IgD-negative memory B cell (primary cell): ENCODE measurements around the gene ZNF653. TPM values are rescaled to one million over a fixed set of nuclear protein-coding genes. Genes with fewer than 3 reads are reported as not detected.

Source experiments
- H3K27ac Mint-ChIP-seq, 3 donors: one replicate each; pipeline ENCODE4 v1.8.0; 2020 to 2022; ENCODE audit warnings: mild to moderate bottlenecking in 3 of 3, mixed read lengths in 3 of 3, moderate library complexity in 1 of 3
- H3K27me3 Mint-ChIP-seq: one replicate; pipeline ENCODE4 v1.8.0; 2021; ENCODE audit warnings: mixed read lengths
- H3K36me3 Mint-ChIP-seq: one replicate; pipeline ENCODE4 v1.8.0; 2020; ENCODE audit warnings: mild to moderate bottlenecking, mixed read lengths
- H3K4me1 Mint-ChIP-seq, 3 donors: one replicate each; pipeline ENCODE4 v1.8.0; 2020 to 2022; ENCODE audit warnings: mixed read lengths in 3 of 3, mild to moderate bottlenecking in 1 of 3
- H3K4me3 Mint-ChIP-seq, 4 donors: one replicate each; pipeline ENCODE4 v1.8.0; 2020 to 2022; ENCODE audit warnings: mild to moderate bottlenecking in 4 of 4, mixed read lengths in 4 of 4, moderate library complexity in 3 of 4
- H3K9me3 Mint-ChIP-seq, 3 donors: one replicate each; pipeline ENCODE4 v1.8.0; 2020 to 2021; ENCODE audit warnings: mixed read lengths in 3 of 3, mild to moderate bottlenecking in 1 of 3
- polyA plus RNA-seq: library from polyadenylated mRNA; unstranded; fragments of 300-500 nt; fragmentation: Illumina TruSeq; gene quantifications from one replicate; pipeline ENCODE4 v1.2.3, GENCODE V29; 2021

Gene ZNF653
- polyA plus RNA-seq, 1 donor from 2014 or later = 4.3 TPM

DNA sequence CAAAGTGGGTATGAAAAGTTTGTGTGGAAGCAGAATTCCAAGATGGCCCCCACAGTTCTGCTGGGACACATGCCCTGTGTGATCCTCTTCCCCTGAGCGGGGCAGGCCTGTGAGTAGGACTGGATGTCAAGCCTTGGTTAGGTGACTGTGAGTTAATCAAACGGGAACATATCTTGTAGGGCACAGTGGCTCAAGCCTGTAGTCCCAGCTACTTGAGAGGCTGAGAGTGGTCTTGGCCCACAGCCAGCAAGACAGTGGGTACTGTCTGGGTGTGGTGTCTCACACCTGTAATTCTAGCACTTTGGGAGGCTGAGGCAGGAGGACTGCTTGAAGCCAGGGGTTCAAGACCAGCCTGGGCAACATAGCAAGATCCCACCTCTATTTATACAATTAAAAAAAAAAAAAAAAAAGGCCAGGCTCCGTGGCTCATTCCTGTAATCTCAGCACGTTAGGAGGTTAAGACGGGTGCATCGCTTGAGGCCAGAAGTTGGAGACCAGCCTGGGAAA, 6.4 kb downstream of the ZNF653 start:
- Mint-ChIP-seq H3K4me1 (peaks cover 0 to 5% (median 2%) of the 10 kb centered on the region in 3 donors), H3K4me3 (no peak overlapping the region), H3K27ac (no peak overlapping the region), H3K27me3 (no peaks in the 10 kb centered on the region), H3K36me3 (peaks cover 7% of the 10 kb centered on the region), H3K9me3 (no peaks in the 10 kb centered on the region)

DNA sequence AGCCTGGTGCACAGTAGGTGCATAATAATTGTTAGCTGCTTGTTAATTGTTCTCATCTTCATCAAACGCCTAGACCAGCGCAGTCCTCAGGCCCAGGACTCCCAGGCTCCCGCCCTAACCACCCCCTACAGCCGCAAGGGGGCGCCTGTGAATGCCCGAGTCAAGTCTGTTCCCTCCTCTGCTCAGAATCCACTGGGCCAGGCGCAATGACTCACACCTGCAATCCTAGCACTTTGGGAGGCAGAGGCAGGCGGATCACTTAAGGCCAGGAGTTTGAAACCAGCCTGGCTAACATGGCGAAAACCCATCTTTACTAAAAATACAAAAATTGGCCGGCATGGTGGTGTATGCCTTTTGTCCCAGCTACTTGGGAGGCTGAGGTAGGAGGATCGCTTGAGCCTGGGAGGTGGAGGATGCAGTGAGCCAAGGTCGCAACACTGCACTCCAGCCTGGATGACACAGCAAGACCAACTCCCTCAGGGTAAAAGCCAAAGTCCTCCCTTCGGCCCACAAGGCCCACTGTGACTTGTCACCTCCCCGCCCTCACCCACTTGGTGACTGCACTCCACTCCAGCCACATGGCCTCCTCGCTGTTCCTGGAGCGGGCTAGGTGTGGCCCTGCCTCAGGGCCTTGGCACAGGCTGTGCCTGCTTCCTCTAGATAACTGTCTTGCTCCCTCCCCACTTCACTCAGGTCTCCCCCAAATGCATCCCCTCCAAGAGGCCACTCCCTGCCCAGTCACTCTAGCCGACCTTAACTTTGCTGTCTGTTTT, 9.1 kb downstream of the ZNF653 start:
- H3K27me3 Mint-ChIP-seq = no peaks in the 10 kb centered on the region
- H3K36me3 Mint-ChIP-seq = peaks cover 7% of the 10 kb centered on the region
- H3K27ac Mint-ChIP-seq = no peak overlapping the region
- H3K9me3 Mint-ChIP-seq = no peaks in the 10 kb centered on the region
- H3K4me3 Mint-ChIP-seq = no peak overlapping the region
- H3K4me1 Mint-ChIP-seq = peaks cover 0 to 4% (median 2%) of the 10 kb centered on the region in 3 donors

DNA sequence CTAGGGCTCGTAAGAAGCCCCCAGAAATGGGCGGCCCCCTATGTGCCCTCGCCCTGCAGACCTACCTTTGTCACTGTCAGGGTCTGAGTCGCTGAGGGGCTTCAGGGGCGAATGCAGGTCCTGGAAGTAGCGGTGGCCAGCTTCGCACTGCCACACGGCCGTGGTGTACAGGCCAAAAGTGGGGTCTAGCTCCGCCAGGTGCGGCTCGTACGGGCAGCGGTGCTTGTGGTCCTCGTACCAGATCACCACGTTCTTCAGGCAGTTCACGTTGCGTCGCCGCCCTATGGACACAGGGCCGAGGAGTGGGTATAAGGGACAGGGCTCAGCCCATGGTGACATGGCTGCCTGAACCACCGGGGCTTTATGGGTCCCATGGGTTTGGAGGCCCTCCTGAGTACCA, 9.8 kb downstream of the ZNF653 start:
- Mint-ChIP-seq H3K4me1 (peaks cover 0 to 2% (median 1%) of the 10 kb centered on the region in 3 donors), H3K9me3 (no peaks in the 10 kb centered on the region), H3K27me3 (no peaks in the 10 kb centered on the region), H3K27ac (no peak overlapping the region), H3K4me3 (no peak overlapping the region), H3K36me3 (peaks cover 8% of the 10 kb centered on the region)

DNA sequence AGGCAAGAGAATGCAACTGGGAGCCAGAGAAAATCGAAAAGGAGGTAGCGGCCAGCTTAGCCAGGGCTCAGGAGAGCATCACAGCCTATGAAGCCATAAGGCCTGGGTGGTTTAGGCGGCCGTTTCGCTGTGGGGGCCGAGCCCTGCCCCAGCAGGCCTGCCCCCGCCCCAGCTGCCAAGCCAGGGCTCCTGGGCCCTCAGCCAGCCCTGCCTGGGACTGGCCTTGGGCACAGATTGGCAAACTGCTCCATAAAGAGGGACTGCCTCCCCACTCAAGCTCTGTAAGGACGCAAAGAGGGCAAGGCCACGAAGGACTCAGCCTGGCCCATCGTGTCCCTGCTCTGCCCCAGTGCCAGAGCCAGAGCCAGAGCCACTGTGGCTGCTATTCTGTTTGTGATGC, 10.2 kb downstream of the ZNF653 start:
- H3K4me1 Mint-ChIP-seq = peaks cover 0 to 2% (median 1%) of the 10 kb centered on the region in 3 donors
- no peak overlapping the region for H3K27ac Mint-ChIP-seq
- H3K27me3 Mint-ChIP-seq = no peaks in the 10 kb centered on the region
- H3K36me3 Mint-ChIP-seq = peaks cover 11% of the 10 kb centered on the region
- no peak overlapping the region for H3K4me3 Mint-ChIP-seq
- H3K9me3 Mint-ChIP-seq = no peaks in the 10 kb centered on the region

DNA sequence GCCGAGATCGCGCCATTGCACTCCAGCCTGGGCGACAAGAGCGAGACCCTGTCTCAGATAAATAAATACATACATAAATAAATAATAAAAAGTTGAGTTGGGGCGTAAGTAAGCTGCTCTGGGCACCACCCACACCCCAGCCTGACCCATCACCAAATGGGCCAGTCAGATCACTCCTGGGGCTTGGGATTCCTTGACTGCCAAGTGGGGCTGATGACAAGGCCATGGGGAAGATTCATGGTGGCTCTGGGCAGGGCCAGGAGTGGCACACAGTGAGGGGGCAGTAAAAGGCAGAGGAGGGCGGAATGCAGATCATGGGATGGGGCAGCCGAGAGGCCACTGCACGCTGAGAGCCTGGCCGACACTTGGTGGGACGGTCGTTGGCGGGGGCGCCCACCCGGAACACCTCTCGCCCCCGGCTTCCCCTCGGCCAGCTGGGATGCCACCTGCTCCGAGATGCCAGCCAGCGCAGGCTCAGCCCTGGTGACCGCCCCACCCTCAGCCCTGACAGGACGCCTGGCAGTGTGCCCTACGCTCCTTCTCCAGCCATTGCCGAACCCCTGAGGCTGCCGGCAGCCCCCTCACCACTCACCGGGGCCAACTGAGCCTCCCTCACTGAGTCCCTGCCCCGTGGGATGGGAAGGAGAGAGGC, 10.9 kb downstream of the ZNF653 start:
- Mint-ChIP-seq H3K27me3 (no peaks in the 10 kb centered on the region), H3K4me3 (no peak overlapping the region), H3K4me1 (no peaks in the 10 kb centered on the region), H3K36me3 (peaks cover 11% of the 10 kb centered on the region), H3K27ac (peak overlapping the region in 1 of 3 donors; percentile 27), H3K9me3 (no peaks in the 10 kb centered on the region)

DNA sequence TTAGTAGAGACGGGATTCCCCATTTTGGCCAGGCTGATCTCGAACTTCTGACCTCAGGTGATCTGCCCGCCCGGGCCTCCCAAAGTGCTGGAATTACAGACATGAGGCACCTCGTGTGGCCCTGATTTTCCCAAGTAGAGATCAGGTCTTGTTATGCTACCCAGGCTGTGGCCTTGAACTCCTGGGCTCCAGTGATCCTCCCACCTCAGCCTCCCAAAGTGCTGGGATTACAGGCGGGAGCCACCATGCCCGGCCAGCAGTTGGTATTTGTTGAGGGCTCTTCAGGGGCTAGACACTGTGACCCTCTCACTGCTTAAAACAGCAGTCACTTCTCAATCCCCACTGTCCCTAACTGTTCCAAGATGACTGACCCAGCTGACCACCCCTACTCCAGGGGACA, 16.3 kb downstream of the ZNF653 start:
- H3K4me1 Mint-ChIP-seq = no peaks in the 10 kb centered on the region
- H3K27ac Mint-ChIP-seq = no peak overlapping the region
- peak overlapping the region in 1 of 4 donors; percentile 17 for H3K4me3 Mint-ChIP-seq
- peaks cover 7% of the 10 kb centered on the region for H3K36me3 Mint-ChIP-seq
- H3K27me3 Mint-ChIP-seq = no peaks in the 10 kb centered on the region
- H3K9me3 Mint-ChIP-seq = no peaks in the 10 kb centered on the region

DNA sequence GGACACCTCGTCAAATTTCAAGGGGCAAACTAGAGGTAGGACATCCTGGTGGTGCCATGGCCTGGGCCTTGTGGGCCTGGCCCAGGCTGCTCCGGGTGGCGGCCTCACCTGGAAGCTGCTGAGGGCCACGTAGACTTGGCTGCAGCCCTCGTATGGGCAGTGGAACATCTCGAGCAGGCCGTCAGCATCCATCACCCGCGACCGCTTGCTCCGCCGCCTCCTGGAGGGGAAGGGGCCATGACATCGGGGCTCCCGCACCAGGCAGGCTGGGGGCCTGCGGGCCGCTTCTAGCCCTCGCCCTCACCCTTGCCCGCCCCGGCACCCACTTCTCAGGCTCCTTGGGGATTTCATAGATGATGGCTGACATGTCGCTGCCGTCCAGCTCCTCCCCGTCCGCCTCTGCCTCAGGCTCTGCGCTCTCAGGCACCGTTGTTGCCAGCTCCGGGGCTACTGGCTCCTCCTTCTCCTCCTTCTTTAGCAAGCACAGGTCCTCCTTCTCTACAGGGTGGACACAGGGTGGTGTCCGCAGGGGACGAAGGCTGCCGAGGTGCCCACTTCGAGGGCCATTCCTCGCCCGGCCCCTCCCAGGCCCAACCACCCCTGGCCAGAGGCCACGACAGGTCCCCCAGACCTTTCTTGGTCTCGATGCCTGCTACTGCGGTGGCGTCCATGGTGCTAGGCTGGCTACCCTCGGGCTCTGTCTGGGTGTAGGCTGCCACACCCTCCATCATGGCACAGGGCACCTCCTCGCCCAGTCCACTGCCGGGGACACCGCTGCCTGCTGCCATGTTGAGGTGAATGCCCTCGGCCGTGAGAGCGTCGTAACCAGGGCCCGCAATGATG, 18.8 kb downstream of the ZNF653 start:
- H3K27me3 Mint-ChIP-seq = peaks cover 6% of the 10 kb centered on the region
- H3K27ac Mint-ChIP-seq = no peak overlapping the region
- peaks cover 7% of the 10 kb centered on the region for H3K36me3 Mint-ChIP-seq
- H3K4me1 Mint-ChIP-seq = peaks cover 0 to 4% (median 3%) of the 10 kb centered on the region in 3 donors
- no peak overlapping the region for H3K4me3 Mint-ChIP-seq
- no peaks in the 10 kb centered on the region for H3K9me3 Mint-ChIP-seq

DNA sequence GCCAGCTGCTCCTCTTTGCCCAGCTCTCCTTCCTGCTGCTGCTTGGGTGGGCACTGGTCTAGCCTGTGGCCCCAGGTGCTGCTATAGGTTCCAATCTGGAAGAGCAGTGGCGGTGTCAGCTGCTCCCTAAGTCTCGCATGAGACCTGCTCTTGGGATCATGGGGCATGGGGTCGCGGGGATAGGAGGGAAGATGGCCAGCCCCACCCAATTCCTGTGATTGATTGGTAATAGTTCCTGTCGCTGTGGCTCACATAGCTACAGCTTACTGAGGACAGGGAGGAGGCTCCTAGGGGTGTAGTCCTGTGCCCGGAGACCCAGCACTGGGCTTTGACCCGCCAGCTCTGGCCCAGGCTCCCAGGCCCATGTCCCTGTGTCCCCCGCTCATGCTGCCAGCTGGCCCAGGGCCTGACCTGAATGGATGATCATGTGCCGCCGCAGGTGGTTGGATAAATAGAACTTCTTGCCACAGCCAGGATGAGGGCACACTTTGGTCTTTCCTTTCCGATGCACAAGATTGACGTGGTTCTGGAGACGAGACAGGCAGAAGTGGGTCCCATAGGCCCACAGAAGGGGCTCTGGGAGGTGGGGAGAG, 20.3 kb downstream of the ZNF653 start:
- H3K27ac Mint-ChIP-seq = peak overlapping the region in 2 of 3 donors; percentile 80 to 82

DNA sequence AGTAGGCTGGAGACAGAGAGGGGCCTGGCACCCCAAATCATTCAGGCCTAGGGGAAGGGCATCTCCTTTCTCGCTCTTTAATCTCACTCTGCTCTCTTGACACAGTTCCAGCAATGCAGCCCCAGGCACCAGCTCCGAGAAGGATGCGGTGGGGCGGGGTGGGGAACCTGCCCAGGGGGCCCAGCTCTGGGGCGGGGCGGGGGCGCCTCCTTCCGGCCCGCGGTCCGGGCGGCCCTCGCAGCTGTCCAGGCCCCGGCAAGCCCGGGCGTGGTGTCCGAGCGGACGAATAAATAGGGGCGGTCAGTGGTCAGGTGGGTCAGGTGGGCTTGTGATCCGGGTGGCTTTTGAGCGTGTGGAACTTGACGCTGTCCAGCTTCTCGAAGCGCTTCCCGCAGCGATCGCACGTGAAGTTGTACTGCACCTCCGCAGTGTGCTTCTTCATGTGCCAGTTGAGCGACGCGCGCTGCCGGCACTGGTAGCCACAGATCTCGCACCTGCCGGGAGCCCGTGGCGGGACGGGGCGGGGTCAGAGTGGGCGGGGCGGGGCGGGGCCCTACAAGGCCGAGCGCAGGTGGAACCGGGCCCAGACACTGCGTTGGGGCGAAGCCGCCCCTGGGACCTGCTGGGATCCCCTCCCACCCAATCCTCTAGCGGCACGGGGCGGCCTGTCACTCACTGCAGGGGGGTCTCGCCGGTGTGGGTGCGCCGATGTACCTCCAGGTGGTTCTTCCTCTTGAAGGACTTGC, 22.1 kb downstream of the ZNF653 start:
- peak overlapping the region in 2 of 4 donors; percentile 16 to 67 for H3K4me3 Mint-ChIP-seq

More for the DNA sequence above, 20.3 kb downstream of the ZNF653 start:
- no peaks in the 10 kb centered on the region for H3K9me3 Mint-ChIP-seq
- H3K4me3 Mint-ChIP-seq = peak overlapping the region in 2 of 4 donors; percentile 13 to 46
- H3K4me1 Mint-ChIP-seq = peaks cover 3 to 9% (median 4%) of the 10 kb centered on the region in 3 donors
- peaks cover 2% of the 10 kb centered on the region for H3K36me3 Mint-ChIP-seq
- H3K27me3 Mint-ChIP-seq = peaks cover 14% of the 10 kb centered on the region

DNA sequence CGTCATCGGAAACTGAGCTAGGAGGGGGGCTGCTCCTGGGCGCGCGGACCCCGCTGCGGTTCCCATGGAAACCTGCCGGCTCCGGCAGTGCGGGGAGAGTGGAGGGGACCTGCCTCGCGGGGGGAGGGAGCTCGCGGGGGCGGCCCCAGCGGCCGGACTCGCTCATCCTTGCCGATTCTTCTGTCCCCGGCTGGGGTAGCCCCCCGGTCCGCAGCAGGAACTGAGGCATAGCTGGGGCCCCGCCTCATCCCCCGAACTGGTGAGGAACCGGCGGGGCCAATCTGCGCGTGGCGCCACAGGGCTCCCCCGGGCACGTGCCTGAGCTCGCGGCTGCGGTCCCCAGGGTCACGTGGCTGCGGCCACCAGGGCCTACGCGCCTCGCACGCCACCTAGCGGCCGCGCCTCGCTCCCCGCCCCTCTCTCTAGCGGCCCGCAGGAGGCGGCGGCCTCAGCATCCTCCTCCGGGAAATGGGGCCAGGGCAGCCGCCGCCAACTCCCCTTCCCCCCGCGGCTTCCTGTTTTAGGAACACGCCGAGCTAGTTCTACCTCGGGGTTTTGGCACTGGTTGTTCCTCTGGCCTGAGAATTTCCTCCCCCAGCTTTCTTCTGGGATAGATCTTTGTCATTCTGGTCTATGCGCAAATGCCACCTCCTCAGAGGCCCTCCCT, 23.1 kb downstream of the ZNF653 start:
- Mint-ChIP-seq H3K27ac (peak overlapping the region; percentile 73 to 82 (median 78)), H3K27me3 (peaks cover 23% of the 10 kb centered on the region), H3K4me1 (peaks cover 4 to 12% (median 9%) of the 10 kb centered on the region in 3 donors), H3K4me3 (peak overlapping the region; percentile 65 to 88 (median 76)), H3K9me3 (no peaks in the 10 kb centered on the region), H3K36me3 (peaks cover 2% of the 10 kb centered on the region)

More for the DNA sequence above, 22.1 kb downstream of the ZNF653 start:
- Mint-ChIP-seq H3K4me1 (peaks cover 4 to 10% (median 7%) of the 10 kb centered on the region in 3 donors), H3K9me3 (no peaks in the 10 kb centered on the region), H3K27ac (peak overlapping the region in 1 of 3 donors; percentile 83), H3K27me3 (peaks cover 21% of the 10 kb centered on the region), H3K36me3 (peaks cover 2% of the 10 kb centered on the region)

DNA sequence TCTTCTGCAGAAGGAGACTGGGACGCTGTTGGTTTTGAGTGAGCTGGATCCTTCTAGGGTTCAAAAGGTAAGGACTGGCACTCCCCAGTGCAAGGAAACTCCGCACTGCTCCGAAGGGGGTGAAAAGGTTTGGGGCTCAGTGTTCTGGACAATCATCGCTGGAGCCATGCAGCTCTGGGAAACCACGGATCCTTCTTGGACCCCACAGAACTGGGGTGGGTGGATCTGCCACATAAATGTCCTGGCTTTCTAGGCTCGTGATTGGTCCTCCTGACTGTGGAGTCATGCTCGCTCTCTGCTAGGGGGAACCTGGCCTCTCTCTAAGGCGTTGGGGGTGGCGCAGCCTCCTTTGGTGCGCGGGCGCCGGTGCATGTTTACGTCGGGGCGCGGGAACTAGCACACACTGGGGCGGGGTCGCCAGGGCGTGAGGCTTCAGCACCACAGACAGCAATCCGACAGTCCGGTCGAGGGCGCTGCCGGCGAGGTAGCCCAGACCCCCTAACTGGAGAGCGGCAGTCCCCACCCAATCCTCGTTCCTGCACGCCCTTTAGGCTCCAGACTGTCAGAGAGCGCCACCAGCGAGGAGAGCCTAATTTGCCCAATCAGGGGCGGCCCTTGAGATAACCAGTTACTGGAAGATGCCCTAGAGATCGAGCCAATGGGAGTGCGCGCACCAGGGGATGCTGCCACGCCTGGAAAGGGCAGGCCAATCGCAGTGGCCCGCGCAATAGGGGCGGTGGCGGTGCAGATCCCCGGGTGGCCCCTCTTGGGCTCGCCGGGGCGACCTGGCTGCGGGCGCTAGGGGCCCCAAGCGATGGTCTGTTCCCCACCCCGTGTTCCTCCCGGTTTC, 23.9 kb downstream of the ZNF653 start:
- Mint-ChIP-seq H3K36me3 (peaks cover 2% of the 10 kb centered on the region), H3K4me1 (peaks cover 4 to 12% (median 9%) of the 10 kb centered on the region in 3 donors), H3K9me3 (no peaks in the 10 kb centered on the region), H3K4me3 (peak overlapping the region; percentile 60 to 88 (median 76)), H3K27ac (peak overlapping the region; percentile 53 to 78 (median 73)), H3K27me3 (peaks cover 23% of the 10 kb centered on the region)

DNA sequence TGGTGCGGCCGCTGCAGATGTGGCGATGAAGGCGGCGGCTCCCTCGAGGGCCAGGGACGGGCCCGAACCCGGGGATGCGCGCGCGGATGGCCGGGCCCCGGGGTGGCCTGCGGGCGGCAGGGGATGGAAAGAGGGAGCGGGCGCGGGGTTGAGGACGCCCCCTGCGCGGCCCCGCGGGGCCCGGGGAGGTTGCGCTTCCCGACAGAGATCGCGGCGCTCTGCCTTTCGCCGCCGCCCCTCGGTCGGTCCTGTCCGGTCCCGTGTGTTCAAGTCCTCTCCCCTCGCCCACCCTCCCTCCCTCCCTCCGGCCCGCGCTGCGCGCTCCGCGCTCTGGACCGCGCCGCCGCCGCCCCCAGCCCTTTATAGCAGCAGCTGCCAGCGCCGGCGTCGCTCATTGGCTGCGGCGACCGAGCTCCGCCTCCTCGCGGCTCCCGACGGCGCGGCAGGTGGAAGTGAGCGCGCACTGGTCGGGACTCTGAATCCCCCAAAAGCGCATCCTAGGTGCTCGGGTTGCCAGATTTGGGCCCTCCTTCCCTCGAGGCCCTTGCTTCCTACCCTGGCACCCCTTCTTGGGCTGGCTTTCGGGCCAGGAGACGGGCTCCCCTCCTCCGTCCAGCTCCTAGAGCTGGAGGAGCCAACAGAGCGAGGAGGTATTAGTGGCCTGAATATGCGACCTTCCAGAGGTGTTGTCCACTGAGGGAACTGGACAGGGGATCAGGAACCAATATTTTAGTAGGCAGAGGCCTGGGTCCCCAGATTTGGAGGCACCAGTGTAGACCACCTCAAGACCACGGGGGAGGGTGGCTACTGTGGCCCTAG, 24.7 kb downstream of the ZNF653 start, which contains the start of gene ELAVL3:
Gene ELAVL3 (minus strand): TSS at position 332 of the 819 bp plus-strand sequence. CDS start 438 bp downstream, outside the sequence.
- Mint-ChIP-seq H3K36me3 (peaks cover 2% of the 10 kb centered on the region), H3K27me3 (peaks cover 24% of the 10 kb centered on the region), H3K4me1 (peaks cover 4 to 12% (median 9%) of the 10 kb centered on the region in 3 donors), H3K4me3 (peak within 1 kb of the TSS; percentile 46 to 77 (median 68)), H3K9me3 (no peaks in the 10 kb centered on the region), H3K27ac (peak within 1 kb of the TSS; percentile 47 to 78 (median 53))
